Endothelial cell of umbilical vein (primary cell): Measurements from ENCODE around the gene MBD5.

Source experiments
- EZH2 ChIP-seq: IDR thresholded peaks from 2 replicates; pipeline ENCODE4 v1.6.1; 2012; ENCODE audit warnings: borderline replicate concordance, low read depth, mild to moderate bottlenecking, moderate library complexity, low read length, inconsistent platforms; ENCODE audit not compliant: severe bottlenecking
- POLR2A ChIP-seq: IDR thresholded peaks from 2 replicates; pipeline ENCODE4 v1.6.1; 2012; ENCODE audit warnings: low read depth, mild to moderate bottlenecking, control low read depth, low read length

GRCh38 chr2:148509288-148509902 lies 488.5 kb downstream of the MBD5 start:
- TF ChIP-seq POLR2A (no peak), EZH2 (no peak)
